Measurements from ENCODE around the gene RAB10.
"Not testable (repeated sequence)": the region's sequence is repeated elsewhere in the genome, so short reads cannot be mapped to it uniquely, and the experiment has no call there.

RAB10 gene

DNA sequence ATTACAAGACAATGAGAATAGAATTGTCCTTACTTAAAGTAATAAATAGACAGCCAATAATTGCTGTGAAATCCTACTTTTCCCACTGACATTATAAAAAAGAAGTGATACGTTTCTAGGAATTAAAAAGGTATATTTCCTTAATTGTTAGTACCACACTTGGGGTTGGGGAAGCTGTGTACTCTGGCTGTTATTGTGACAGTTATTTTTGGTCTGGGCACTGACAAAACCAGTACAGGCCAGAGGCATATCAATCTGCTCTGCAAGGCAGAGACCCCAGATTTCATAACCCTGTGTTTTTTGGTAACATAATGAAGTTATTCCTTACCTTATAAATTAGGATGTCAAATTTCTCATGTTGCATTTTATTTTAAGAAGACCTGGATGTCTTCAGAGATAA lies 66.5 kb downstream of the RAB10 start:
- DNase-seq: no peak

DNA sequence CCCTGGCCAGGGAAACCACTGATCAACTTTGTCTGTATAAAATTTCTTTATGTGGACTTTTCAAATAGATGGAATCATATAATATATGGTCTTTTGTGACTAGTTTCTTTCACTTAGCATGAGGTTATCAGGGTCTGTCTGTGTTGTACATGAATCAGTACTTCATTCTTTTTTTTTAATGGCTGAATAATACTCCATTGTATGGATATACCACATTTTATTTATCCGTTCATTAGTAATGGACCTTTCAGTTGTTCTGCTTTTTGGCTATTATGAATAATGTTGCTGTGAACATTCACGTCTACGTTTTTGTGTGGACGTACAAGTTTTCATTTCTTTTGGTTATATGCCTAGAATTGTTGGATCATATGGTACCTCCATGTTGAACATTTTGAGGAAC lies 69.9 kb downstream of the RAB10 start:
- no peak for DNase-seq

DNA sequence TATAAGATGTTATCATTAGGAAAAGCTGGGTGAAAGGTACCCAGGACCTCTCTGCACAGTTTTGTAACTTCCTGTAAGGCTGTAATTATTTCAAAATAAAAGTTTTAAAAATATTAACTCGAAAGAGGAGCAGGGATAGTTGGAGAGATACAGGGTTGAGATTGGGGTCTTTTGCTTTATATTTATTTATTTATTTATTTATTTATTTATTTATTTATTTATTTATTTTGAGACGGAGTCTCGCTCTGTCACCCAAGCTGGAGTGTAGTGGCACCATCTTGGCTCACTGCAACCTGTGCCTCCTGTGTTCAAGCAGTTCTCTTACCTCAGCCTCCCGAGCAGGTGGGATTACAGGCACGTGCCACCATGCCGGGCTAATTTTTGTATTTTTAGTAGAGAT lies 74.8 kb downstream of the RAB10 start:
- not testable (repeated sequence) for DNase-seq

DNA sequence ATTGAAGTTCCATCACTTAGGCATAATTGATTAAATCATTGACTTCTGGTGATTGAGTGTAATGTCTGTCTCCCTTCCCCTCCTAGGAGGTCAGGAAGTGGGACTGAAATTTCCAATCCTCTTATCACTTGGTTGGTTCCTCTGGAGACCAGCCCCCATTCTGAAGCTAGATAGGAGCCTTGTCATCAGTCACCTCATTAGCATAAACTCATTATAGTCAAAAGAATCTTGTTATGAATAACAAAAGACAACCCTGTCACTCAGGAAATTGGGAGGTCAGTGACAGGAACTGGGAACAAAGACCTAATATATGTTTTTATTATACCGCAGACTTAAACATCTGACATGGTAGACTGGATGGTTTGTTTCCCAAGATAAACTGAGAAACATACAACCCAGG lies 78.3 kb downstream of the RAB10 start:
- no peak for DNase-seq

DNA sequence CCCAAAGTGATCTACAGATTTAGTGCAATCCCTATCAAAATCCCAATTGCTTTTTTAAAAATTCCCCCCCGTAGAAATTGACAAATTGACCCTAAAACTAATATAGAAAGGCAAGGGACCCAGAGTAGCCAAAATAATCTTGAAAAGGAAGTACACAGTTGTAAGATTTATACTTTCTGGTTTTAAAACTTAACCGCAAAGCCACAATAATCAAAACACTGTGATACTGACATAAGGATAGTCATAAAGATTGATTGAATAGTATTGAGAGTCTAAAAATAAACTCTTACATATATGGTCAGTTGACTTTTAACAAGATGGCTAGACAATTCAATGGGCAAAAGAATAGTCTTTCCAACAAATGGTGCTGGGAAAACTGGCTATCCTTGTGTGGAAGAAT lies 80.3 kb downstream of the RAB10 start:
- DNase-seq: no peak

DNA sequence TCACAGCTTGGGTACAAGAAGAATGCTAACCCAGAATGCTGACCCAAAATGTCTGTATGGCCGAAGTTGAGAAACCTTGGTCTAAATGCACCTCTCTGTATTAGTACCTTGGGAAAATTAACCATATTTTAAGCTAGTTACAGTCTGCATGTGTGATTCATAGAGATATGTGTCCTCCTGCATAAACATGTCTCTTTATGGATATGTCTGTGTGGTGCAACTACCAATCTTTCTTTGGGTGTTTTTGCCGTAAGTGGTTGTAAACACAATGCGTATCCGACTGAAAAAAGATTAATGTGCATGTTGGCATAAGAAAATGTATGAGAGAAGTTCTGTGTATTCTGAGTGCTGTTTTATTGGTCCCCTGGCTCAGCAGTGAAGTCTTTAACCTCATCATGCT lies 84.8 kb downstream of the RAB10 start:
- no peak for DNase-seq

DNA sequence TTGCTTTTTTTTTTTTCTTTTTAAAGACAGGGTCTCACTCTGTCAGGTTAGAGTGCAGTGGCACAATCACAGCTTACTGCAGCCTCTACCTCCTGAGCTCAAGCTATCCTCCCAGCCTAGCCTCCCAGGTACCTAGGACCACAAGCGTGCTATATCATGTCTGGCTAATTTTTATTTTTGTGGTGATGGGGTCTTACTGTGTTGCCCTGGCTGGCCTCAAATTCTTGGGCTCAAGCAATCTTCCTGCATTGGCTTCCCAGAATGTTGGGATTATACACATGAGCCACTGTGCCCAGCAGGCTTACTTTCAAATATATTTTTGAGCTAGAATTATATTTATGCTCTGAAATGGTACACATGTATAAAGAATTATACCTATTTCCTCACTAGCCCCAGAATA lies 85.6 kb downstream of the RAB10 start:
- no peak for DNase-seq

DNA sequence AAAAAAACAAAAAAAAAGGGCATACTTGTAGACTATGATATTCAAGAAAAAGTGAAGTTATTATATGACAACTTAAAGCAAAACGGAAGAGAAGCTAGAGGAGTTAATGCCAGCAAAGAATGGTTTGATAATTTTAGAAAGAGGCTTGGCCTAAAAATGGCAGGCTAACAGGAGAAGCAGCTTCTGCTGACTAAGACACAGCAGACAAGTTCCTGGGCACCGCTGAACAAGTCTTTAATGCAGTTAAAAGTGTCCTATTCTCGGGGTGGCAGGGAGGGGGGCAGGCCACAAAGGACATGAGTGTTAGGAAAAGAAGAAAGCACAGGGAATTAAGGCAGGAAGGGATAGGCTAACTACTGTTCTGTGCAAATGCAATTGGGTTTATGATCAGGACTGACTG lies 88.7 kb downstream of the RAB10 start:
- DNase-seq: no peak

DNA sequence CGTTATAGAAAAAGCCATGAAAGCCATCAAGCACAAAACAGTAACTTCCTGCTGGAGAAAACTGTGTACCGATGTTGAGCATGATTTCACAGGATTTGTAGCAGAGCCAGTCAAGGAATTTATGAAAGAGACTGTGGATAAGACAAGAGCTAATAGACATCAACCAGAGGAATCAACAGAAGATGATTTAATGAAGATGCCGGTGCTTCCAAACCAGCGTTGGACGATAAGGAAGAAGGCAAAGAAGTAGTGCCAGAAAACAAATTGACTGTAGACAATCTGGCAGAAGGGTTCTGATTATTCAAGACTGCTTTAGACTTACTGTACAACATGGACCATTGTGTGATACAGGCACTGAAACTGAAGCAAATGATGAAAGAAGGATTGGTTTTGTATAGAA lies 89.5 kb downstream of the RAB10 start:
- no peak for DNase-seq

DNA sequence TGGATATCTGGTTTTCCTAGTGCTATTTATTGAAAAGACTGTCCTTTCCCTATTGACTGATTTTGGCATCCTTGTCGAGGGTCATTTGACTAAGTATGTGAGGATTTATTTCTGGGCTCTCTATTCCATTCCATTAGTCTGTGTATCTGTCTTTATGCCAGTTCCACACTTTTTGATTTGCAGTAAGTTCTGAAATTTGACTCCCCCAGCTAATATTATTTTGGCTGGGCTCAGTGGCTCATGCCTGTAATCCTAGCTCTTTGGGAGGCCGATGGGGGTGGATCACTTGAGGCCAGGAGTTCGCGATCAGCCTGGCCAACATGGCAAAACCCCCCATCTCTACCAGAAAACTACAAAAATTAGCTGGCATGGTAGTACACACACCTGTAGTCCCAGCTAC lies 92.2 kb downstream of the RAB10 start:
- DNase-seq: no peak

DNA sequence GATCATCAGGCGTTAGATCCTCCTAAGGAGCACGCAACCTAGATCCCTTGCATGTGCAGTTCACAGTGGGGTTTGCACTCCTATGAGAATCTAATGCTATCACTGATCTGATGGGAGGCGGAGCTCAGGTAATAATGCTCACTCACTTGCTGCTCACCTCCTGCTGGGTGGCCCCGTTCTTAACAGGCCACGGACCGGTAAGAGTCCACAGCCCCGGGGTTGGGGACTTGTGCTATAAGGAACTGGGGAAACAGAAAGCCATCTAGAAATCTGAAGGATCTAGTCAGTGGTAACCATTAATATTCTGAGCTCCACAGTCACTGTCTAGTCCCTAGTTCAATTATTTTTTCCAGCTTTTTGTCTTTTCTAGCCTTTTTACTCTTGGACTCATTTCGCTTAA lies 94.3 kb downstream of the RAB10 start:
- no peak for DNase-seq

DNA sequence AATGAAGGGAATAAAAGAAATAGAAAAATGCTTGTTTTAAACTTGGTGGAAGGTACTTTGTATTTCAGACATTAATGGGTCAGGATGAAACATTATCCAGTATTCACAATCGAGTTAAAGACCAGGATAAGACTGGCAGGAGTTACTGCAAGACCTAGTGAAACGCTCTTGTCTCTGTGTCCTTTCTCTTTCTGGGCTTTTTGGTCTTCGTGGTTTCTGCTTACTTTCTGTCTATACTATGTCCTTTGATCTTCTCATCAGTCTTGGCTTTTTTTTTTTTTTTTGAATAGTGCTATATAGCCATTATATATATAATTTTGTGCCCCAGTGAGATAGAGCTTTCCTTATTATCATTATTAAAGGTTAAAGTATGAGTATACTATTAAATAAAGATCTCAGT lies 96.9 kb downstream of the RAB10 start:
- DNase-seq: no peak

DNA sequence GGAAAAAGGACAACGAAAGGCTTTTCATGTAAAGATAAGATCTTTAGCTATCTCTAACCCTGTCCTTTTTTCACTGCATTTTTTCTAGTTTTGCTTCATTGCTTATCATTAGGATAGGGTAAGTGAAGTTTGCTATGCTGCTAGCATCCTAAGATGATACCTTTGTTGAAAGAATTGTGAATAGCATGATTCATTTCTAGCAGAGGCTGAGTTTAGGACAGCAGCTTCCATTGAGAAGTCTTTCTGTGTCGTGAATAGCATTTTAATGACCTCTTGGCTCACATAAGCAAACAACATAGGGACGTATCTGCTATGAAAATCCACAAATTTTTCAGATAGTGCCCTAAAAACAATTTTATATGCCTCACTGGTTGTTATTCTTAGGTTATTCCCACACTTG lies 102.6 kb downstream of the RAB10 start:
- DNase-seq: no peak

DNA sequence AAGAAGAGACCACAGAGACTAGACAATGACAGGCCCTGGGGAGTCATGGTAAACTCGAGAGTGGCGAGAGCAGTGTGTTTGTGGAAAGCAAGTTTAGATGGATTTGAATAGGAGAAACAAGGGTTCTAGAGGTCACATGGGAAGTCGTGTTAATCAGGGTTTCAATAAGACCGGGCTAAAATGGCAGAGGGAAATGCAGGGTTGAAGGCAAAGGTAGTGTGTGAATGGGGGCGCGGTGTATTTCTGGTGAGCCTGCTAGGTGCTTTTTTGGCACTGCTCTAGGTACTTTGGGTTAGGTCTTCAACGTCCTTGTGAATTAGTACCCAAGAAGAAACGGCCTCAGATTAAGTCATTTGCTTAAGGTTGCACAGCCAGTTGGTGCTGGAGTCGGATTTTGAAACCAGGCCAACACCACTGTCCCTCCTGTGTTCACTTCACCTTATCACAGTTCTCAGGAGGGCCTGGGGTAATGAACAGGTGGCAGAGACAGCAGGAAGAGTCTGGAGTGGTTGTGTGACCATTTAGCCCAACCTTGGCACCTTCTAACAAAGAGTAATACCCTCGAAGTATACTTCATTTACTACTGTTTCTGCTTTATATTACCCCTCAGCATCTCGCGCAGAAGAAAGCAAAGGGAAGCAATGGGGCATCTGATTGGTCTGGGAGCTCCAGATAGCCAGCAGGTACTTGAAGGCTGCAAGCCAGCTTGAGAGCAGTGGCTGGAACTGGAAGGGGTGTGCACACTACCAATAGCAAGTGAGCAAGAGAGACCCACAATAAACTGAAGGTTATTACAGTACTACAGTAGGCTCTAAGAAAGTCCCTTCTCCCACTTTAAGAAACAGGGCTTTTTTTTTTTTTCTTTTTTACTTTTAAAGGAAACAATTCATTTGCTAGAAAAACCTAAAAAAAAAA lies 105.6 kb downstream of the RAB10 start:
- no peak for DNase-seq

DNA sequence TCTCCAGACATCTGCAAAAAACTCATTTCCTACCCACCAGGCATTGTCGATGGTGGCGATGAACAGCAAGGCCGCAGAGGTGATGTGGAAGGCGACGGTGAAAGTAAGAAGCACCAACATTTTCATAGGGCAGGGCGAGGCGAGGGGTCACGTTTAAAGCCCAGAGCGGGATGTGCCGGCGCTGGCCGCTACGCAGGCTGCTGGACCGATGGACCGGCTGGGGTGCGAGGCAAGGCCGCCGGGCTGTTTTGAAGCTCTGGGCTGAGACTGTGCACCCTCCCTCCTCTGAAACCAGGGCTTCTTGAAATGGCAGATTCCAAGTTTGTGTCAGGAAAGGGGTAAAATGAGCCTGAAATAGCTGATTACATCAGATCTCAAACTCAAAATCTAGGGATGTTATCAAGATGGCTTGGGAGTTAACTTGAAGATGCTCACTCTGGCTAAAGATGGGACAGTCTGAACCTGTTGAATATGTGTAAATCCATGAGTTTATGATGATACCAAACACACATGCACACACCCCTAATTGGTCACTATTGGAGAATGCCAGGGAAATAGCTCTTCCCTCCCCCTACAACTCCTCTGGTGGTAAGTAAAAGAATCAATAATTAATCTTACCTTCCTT lies 107.4 kb downstream of the RAB10 start:
- no peak for DNase-seq

DNA sequence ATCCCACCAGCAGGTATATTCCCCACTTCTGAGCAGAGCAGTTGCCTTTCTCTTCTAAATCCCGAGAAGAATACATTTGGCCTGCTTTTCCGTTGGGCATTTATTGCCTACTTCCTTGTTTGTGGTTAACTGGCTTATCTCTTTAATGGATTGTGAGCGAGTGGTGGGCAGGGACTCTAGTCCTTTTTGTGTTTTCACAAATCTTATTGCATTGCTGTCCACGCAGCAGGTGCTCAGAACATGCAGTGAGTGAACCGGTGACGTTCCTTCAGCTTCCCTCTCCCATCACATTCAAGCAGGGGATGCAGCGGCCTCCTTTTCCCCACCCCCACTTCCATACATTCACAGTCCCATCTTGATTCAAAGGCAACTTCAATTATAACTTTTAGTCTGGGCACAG lies 110.1 kb downstream of the RAB10 start:
- DNase-seq: no peak

DNA sequence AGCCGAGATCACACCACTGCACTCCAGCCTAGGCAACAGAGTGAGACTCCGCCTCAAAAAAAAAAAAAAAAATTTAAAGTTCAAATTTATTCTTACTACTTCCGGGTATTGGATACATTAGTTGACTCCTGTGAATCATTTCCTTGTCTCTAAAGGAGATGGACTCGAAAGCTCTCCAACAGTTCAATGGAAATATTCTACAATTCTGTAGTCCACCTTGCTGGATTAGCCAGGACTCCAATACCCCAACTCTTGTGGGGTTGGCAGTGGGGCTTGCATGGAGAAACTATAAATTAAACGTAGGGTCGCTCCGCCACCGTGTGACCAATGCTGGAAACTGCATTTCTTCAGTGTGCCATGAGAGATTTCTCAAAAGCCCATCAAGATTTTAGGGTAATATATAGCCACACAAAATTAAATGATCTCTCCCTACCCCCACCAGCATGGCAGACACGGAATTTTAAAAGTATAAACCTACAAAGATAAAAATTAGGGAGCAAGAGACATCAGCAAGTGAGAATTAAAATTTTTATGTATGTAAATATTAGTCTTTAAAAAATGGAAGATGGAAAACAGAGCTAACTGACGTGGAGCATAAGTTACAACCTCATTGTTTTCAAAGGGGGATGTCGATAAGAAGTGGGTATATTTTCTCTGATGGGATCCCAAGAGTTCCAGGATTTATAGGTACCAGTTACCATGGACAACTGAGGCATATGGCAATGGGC lies 111.2 kb downstream of the RAB10 start:
- DNase-seq: peak; percentile 32

DNA sequence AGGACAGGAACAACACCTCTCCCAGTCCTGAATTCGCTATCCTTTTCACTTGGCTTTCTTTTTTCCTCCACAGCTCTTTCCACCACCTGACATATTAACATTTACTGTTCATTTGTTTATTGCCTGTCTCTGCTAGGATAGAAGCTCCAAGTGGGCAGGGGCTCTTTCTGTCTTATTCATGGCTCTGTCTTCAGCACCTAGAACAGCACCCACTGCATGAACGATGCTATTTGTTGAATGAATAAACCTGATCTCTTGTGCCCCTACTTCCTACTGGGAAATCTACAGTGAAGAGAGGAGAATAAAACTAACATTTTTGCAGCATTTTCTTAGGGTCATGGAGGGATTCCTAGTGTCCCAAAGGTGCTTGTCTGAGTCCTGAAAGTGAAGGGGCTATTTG lies 114.6 kb downstream of the RAB10 start:
- DNase-seq: no peak

DNA sequence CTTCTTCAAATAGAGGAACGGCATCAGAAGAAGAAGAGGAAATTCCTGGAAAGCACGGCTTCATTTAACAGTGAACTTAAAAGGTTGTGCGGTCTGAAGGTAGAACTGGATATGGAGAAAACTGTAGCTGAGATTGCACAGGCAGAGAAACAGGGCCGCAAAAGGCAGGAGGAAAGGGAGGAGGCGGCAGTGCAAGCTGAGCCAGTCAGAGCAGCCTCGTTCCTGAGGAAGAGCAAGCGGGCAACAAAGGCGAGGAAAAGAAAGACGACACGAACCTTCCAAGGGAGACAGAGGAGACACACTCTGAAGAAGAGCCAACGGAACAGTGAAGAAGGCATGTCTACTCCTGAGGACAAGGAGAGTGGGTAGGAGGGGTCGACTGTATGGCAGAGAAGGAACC lies 116.4 kb downstream of the RAB10 start:
- DNase-seq: no peak

DNA sequence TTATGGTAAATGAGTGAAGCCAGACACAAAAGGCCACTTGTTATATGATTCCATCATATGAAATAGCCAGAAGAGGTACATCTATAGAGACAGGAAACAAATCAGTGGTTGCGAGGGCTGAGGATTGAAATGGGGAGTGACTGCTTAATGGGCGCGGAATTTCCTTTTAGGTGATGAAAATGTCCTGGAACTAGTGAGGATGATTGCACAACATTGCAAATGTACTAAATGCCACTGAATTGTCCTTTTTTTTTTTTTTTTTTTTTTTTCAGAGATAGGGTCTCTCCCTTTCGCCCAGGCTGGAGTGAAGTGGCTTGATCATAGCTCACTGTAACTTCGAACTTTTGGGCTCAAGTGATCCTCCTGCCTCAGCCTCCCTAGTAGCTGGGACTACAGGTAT lies 123.7 kb downstream of the RAB10 start:
- no peak for DNase-seq

DNA sequence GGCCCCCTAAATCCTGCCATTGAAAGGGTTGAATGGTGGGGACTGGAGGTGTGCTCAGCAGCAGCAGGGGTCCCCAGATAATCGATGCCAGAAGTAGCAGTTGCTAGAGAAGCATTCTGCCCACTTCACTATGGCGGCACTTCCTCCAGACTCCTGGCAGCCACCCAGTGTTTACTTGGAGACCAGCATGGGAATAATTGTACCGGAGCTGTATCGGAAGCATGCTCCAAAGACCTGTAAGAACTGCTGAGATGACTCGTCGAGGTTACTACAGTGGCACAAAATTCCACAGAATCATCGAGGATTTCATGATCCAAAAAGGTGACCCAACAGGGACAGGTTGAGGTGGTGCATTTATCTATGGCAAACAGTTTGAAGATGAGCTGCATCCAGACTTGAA lies 128.0 kb downstream of the RAB10 start:
- no peak for DNase-seq

DNA sequence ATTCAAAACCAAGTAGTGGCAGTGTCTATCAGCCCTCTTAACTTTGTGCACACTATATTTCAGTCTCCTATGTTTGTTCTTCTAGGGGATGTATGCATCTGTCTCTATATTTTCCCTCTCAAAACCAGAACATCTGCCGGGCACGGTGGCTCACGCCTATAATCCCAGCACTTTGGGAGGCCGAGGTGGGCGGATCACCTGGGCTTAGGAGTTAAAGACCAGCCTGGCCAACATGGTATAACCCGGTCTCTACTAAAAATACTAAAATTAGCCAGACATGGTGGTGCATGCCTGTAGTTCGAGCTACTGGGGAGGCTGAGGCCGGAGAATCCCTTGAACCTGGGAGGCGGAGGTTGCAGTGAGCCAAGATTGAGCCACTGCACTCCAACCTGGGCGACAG lies 129.1 kb downstream of the RAB10 start:
- DNase-seq: no peak

DNA sequence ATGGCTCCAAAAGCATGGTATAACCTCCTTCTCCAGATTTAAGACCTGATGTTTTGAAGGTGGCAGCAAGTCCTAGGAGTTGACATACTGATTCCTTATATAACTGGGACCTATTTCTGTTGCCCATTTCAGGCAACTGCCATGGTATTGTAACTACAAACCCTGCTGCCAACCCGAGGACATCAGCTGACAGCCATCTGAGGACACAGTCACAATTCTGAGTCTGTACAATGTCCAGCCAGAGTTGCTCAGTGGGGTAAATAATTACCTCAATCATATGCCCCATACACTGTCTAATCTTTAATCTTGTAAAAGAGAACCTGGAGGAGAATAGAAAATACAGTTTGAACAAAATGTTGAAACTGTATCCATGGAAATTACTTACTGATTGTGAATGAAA lies 130.3 kb downstream of the RAB10 start:
- DNase-seq: no peak

DNA sequence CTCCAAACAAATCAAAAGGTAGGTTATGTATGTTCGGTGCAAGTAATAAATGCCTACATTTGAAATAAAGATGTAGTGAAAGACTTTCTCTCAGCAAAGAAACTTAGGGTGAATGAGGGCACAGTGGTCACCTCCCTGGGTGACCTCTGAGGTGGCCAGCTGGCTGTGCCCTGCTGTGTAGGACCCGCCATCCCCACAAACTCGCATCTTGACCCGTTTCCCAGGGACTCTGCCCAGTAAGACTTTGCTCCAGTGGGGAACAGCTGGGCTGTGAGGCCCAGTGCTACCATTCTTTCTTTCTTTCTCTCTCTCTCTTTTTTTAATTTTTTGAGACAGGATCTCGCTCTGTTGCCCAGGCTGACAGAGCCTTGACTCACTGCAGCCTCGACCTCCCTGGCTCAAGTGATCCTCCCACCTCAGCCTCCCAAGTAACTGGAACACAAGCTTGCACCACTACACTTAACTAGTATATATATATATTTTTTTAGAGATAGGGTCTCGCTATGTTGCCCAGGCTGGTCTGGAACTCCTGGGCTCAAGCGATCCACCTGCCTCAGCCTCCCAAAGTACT lies 130.8 kb downstream of the RAB10 start:
- DNase-seq: no peak
